HCT116 (cell line): ENCODE measurements around the gene ATXN7L1. TPM values are rescaled to one million over a fixed set of nuclear protein-coding genes. Genes with fewer than 3 reads are reported as not detected.

Experiments used
- ATAC-seq: fragments of 200-7000 bp; cut with Tn5 transposase; 2 replicates; pipeline ENCODE4 v1.9.1; 2020; ENCODE audit warnings: mild to moderate bottlenecking, moderate library complexity
- BruUV-seq: library from RNA; stranded (reverse); fragments of 400-500 nt; replicated peaks from 2 replicates; lab custom pipeline; 2021; lab: Mats Ljungman, UMichigan
- CTCF ChIA-PET: fragments of 300-600 bp; sonication (Branson Sonifier 250); formaldehyde crosslinking; loops from one replicate; lab custom pipeline; 2021; ENCODE audit warnings: antibody characterized with exemption; lab: Charles Lee
- POLR2A ChIA-PET: fragments of 300-600, 350-600 bp; sonication (Branson Sonifier 250); formaldehyde crosslinking; loops from one replicate; lab custom pipeline; 2021; ENCODE audit warnings: antibody characterized with exemption; lab: Charles Lee
- RAD21 ChIA-PET, 2 experiments: fragments of 300-600 bp; sonication (Branson Sonifier 250); formaldehyde crosslinking; loops; one replicate each; lab custom pipeline; 2023; ENCODE audit warnings: low total read pairs in 2 of 2; ENCODE audit not compliant: uncharacterized antibody in 2 of 2, unreplicated experiment in 2 of 2, low non-redundant PET in 1 of 2; lab: Charles Lee
- DNase-seq: peaks from one replicate; pipeline ENCODE4 v3.0.0-alpha.2; 2010; ENCODE audit warnings: low read depth, low spot score
- H2AFZ ChIP-seq: fragments of 200-600 bp; shearing (Covaris generic), sonication (generic); 2 replicates; pipeline ENCODE4 v1.6.1; 2017; ENCODE audit warnings: low read depth, mixed run types, mixed read lengths, antibody characterized with exemption, low read length; ENCODE audit not compliant: poor library complexity, severe bottlenecking
- H3K27ac ChIP-seq: 2 replicates; pipeline ENCODE4 v1.5.1; 2012; ENCODE audit warnings: low read depth, low read length
- H3K27me3 ChIP-seq: fragments of 200-600 bp; sonication (generic); 2 replicates; pipeline ENCODE4 v1.6.1; 2016; ENCODE audit warnings: mixed run types, low read length, mixed read lengths; ENCODE audit not compliant: insufficient read depth
- H3K36me3 ChIP-seq, 2 experiments: fragments of 200-500 bp in 1 of 2; fragments of 200-600 bp in 1 of 2; sonication (Bioruptor generic) in 1 of 2; sonication (generic) in 1 of 2; 2 replicates each; pipeline versions ENCODE4 v1.5.1 to v1.6.1; 2014 to 2016; ENCODE audit warnings: low read length in 2 of 2, inconsistent platforms in 1 of 2, mixed read lengths in 1 of 2, mixed run types in 1 of 2; ENCODE audit not compliant: insufficient read depth in 2 of 2, control insufficient read depth in 1 of 2
- H3K4me1 ChIP-seq, 2 experiments: fragments of 200-600 bp in 1 of 2; sonication (generic) in 1 of 2; 2 replicates each; pipeline versions ENCODE4 v1.5.1 to v1.6.1; 2012 to 2017; ENCODE audit warnings: low read length in 2 of 2, inconsistent platforms in 1 of 2, mild to moderate bottlenecking in 1 of 2, mixed read lengths in 1 of 2, mixed run types in 1 of 2, moderate library complexity in 1 of 2; ENCODE audit not compliant: insufficient read depth in 2 of 2, control insufficient read depth in 1 of 2
- H3K4me2 ChIP-seq: fragments of 200-600 bp; sonication (generic); 2 replicates; pipeline ENCODE4 v1.6.1; 2017; ENCODE audit warnings: mixed run types, low read length, mixed read lengths
- H3K4me3 ChIP-seq, 2 experiments: fragments of 200-600 bp in 1 of 2; sonication (generic) in 1 of 2; replicated peaks in 1 of 2; 2 replicates each; pipeline ENCODE4 v1.5.1; 2011 to 2016; ENCODE audit warnings: low read length in 2 of 2, control low read depth in 1 of 2, low read depth in 1 of 2, mild to moderate bottlenecking in 1 of 2, mixed read lengths in 1 of 2, mixed run types in 1 of 2
- H3K79me2 ChIP-seq: fragments of 200-600 bp; sonication (generic); 2 replicates; pipeline ENCODE4 v1.6.1; 2017; ENCODE audit warnings: mild to moderate bottlenecking, mixed run types, low read length, moderate library complexity, mixed read lengths; ENCODE audit not compliant: insufficient read depth
- H3K9ac ChIP-seq: fragments of 200-600 bp; sonication (generic); 2 replicates; pipeline ENCODE4 v1.6.1; 2016; ENCODE audit warnings: low read length, mixed read lengths
- H3K9me2 ChIP-seq: fragments of 200-600 bp; sonication (generic), shearing (Covaris generic); 2 replicates; pipeline ENCODE4 v1.6.1; 2017; ENCODE audit warnings: mixed run types, mild to moderate bottlenecking, moderate library complexity; ENCODE audit not compliant: insufficient read depth
- H3K9me3 ChIP-seq, 2 experiments: fragments of 200-500 bp in 1 of 2; fragments of 200-600 bp in 1 of 2; sonication (Bioruptor generic) in 1 of 2; sonication (generic) in 1 of 2; 2 replicates each; pipeline ENCODE4 v1.6.1; 2014 to 2017; ENCODE audit warnings: low read length in 2 of 2, mixed read lengths in 2 of 2, inconsistent platforms in 1 of 2, low read depth in 1 of 2, mild to moderate bottlenecking in 1 of 2, mixed run types in 1 of 2, moderate library complexity in 1 of 2; ENCODE audit not compliant: control insufficient read depth in 1 of 2, insufficient read depth in 1 of 2
- H4K20me1 ChIP-seq: fragments of 200-600 bp; sonication (generic), shearing (Covaris generic); 2 replicates; pipeline ENCODE4 v1.6.1; 2017; ENCODE audit warnings: mixed run types, mild to moderate bottlenecking, moderate library complexity; ENCODE audit not compliant: insufficient read depth
- EZH2 ChIP-seq: fragments of 200-600 bp; sonication (generic); IDR thresholded peaks from 2 replicates; pipeline ENCODE4 v1.6.1; 2017; ENCODE audit warnings: antibody characterized with exemption, mixed run types
- EZH2phosphoT487 ChIP-seq: fragments of 200-600 bp; IDR thresholded peaks from 2 replicates; pipeline ENCODE4 v1.6.1; 2018; ENCODE audit warnings: antibody characterized with exemption, borderline replicate concordance
- JUND ChIP-seq: IDR thresholded peaks from 2 replicates; pipeline ENCODE4 v1.6.1; 2012
- POLR2AphosphoS5 ChIP-seq: IDR thresholded peaks from 2 replicates; pipeline ENCODE4 v1.6.1; 2011; ENCODE audit warnings: mild to moderate bottlenecking, low read depth, low read length, moderate library complexity
- SRF ChIP-seq: IDR thresholded peaks from 2 replicates; pipeline ENCODE4 v1.6.1; 2012; ENCODE audit warnings: low read depth
- ZBTB33 ChIP-seq: IDR thresholded peaks from 2 replicates; pipeline ENCODE4 v1.6.1; 2011; ENCODE audit warnings: mild to moderate bottlenecking, low read length, moderate library complexity; ENCODE audit not compliant: insufficient replicate concordance; ENCODE audit errors: extremely low read depth
- intact Hi-C: fragments of 100-400 bp; cut with micrococcal nuclease; formaldehyde crosslinking; loops from 2 replicates; pipeline ENCODE4 v1.10.0; 2022
- total RNA-seq: library from RNA; stranded (reverse); gene quantifications from one replicate; pipeline ENCODE4 v1.2.1, GENCODE V29; 2021; ENCODE audit not compliant: unreplicated experiment

The ATXN7L1 gene
- total RNA-seq, 1 experiment from 2014 or later, result 11.5 TPM

GRCh38 chr7:105719395-105719794, 157.0 kb downstream of the ATXN7L1 start:
- no peak overlapping the region for H3K27ac ChIP-seq
- no TSS peak for BruUV-seq
- TF ChIP-seq JUND (no peak), SRF (no peak)
- TF ChIP-seq, all 23 proteins: peak for 0
- H4K20me1 ChIP-seq, result no peaks in the 10 kb centered on the region
- ATAC-seq (no peak), DNase-seq (no peak)
- no peaks in the 10 kb centered on the region for H3K36me3 ChIP-seq
- H3K4me3 ChIP-seq, result no peak overlapping the region
- intact Hi-C loops, result no loop called here
- RAD21 ChIA-PET, result no interaction called here
- no peak overlapping the region for H3K9ac ChIP-seq
- POLR2A ChIA-PET, result no interaction called here
- no peak overlapping the region for H3K4me2 ChIP-seq
- CTCF ChIA-PET, result no interaction called here
- no peaks in the 10 kb centered on the region for H3K9me3 ChIP-seq
- no peaks in the 10 kb centered on the region for H3K27me3 ChIP-seq
- H3K4me1 ChIP-seq, result peaks cover 0 to 17% of the 10 kb centered on the region in 2 experiments; a peak in 2 of 4 replicates
- no peaks in the 10 kb centered on the region for H3K9me2 ChIP-seq
- H3K79me2 ChIP-seq, result no peaks in the 10 kb centered on the region
- no peak overlapping the region for H2AFZ ChIP-seq

- peak; percentile 3 for DNase-seq
Observed at GRCh38 chr7:105718511-105718925, 157.9 kb downstream of the ATXN7L1 start.

More at GRCh38 chr7:105718511-105718925, 157.9 kb downstream of the ATXN7L1 start:
- H3K36me3 ChIP-seq, result no peaks in the 10 kb centered on the region
- H3K9ac ChIP-seq, result no peak overlapping the region
- H3K27me3 ChIP-seq, result no peaks in the 10 kb centered on the region
- intact Hi-C loops, result no loop called here
- BruUV-seq, result no TSS peak
- peak; percentile 44 for ATAC-seq
- peaks cover 0 to 21% of the 10 kb centered on the region in 2 experiments; a peak in 2 of 4 replicates for H3K4me1 ChIP-seq
- RAD21 ChIA-PET, result no interaction called here
- no peak overlapping the region for H3K27ac ChIP-seq
- TF ChIP-seq EZH2, result no peak
- TF ChIP-seq ZBTB33, result no peak
- no peak for TF ChIP-seq POLR2AphosphoS5
- TF ChIP-seq EZH2phosphoT487, result no peak
- POLR2A ChIA-PET, result no interaction called here
- CTCF ChIA-PET, result interaction anchor here (1.0 kb wide), 1 partner anchor 62 kb away, joined by 3 read pairs; no protein-coding TSS in a partner anchor
- H3K9me2 ChIP-seq, result no peaks in the 10 kb centered on the region
- H3K4me3 ChIP-seq, result no peak overlapping the region
- H4K20me1 ChIP-seq, result no peaks in the 10 kb centered on the region
- H2AFZ ChIP-seq, result no peak overlapping the region
- no peaks in the 10 kb centered on the region for H3K79me2 ChIP-seq
- peak overlapping the region; percentile 33 for H3K4me2 ChIP-seq
- no peaks in the 10 kb centered on the region for H3K9me3 ChIP-seq
